Fibroblast of the aortic adventitia (primary cell): ENCODE results near the gene MYBPC3. TPM values are rescaled to one million over a fixed set of nuclear protein-coding genes. Genes with fewer than 3 reads are reported as not detected.
A peak's percentile ranks its signal among the peaks of the same experiment; 100 is the strongest.

Experiments used
- DNase-seq: peaks from one replicate; pipeline ENCODE4 v3.0.0-alpha.2; 2010; ENCODE audit warnings: low read depth
- H3K4me3 ChIP-seq: 2 replicates; pipeline ENCODE4 v1.5.1; 2011; ENCODE audit warnings: low read depth, mild to moderate bottlenecking, control low read depth, low read length, moderate library complexity
- total RNA-seq: library from RNA; depleted of rRNA; stranded (reverse); fragments of >200 nt; gene quantifications from 2 replicates; pipeline ENCODE4 v1.2.3, GENCODE V29; 2012; ENCODE audit warnings: low replicate concordance
- TF ChIP-seq, protein P1 (sequence below): IDR thresholded peaks from 2 replicates; pipeline ENCODE4 v1.5.1; 2011; ENCODE audit warnings: mild to moderate bottlenecking, low read length, control low read depth, inconsistent platforms; ENCODE audit not compliant: insufficient read depth

MYBPC3 gene
- total RNA-seq, 1 donor = not detected

DNA sequence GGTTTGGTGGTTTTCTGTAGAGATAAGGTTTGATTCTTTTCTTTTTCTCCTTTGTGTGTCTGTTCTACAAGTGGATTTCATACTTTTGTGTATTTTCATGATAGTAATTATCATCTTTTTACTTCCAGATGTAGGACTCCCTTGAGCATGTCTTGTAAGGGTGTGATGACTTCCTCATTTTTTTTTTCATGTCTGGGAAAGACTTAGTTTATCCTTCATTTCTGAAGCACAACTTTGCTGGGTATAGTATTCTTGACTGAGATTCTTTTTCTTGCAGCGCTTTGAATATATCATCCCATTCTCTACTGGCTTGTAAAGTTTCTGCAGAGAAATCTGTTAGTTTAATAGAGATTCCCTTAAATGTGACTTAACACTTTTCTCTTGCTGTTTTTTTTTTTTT, 49.6 kb downstream of the MYBPC3 start:
- no peak for DNase-seq
- TF ChIP-seq, protein P1, sequence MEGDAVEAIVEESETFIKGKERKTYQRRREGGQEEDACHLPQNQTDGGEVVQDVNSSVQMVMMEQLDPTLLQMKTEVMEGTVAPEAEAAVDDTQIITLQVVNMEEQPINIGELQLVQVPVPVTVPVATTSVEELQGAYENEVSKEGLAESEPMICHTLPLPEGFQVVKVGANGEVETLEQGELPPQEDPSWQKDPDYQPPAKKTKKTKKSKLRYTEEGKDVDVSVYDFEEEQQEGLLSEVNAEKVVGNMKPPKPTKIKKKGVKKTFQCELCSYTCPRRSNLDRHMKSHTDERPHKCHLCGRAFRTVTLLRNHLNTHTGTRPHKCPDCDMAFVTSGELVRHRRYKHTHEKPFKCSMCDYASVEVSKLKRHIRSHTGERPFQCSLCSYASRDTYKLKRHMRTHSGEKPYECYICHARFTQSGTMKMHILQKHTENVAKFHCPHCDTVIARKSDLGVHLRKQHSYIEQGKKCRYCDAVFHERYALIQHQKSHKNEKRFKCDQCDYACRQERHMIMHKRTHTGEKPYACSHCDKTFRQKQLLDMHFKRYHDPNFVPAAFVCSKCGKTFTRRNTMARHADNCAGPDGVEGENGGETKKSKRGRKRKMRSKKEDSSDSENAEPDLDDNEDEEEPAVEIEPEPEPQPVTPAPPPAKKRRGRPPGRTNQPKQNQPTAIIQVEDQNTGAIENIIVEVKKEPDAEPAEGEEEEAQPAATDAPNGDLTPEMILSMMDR = no peak
- no peak overlapping the region for H3K4me3 ChIP-seq

DNA sequence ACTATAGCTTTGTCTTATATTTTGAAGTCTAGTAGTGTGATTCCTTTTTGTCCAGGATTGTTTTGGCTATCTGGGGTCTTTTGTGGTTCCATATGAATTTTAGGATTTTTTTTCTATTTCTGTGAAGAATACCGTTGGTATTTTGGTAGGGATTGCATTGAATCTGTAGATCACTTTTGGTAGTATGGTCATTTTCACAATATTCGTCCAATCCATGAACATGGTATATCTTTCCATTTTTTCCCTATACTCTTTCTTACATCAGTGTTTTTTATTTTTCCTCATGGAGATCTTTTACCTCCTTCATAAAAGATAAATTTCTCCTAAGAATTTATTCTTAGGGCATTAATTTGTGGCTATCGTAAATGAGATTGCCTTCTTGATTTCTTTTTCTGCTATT, 53.4 kb downstream of the MYBPC3 start:
- DNase-seq = no peak
- no peak overlapping the region for H3K4me3 ChIP-seq
- TF ChIP-seq, protein P1 = no peak

DNA sequence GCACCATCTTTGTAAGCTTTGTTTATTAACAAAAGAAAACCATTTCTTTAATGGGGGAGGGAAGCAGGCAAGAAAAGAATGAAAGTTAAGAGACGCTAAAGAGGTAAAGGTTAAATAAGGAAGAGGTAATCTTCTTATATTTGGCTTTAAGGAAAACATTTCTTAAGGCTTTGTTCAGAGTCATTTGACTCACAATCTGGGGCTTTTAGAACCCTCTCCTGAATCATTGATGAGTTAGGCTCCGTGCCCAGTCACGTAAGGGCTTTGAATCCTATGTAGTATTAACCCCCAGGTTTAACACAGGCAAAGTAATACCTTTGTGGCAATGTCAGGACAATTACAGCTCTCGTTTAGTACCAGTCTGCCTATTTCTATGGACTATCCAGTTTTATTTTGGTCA, 56.5 kb downstream of the MYBPC3 start:
- DNase-seq = peak; percentile 13
- TF ChIP-seq, protein P1 = no peak

DNA sequence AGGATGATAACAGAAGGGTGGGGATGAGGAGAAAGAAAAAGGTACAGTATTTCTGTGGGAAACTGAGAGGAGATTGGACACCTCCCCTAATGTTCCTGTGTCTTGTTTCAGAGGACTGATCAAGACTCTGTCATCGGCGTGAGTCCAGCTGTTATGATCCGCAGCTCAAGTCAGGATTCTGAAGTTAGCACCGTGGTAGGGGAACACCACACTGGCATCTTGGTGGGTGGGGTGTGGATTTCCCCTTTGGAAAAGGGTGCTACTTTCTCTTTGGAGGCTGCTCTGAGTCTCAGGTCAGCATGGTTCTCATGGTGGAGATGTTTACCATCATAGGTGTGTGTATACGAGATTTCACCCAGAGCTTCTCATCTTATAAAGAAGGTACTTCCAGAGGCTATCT, 57.1 kb downstream of the MYBPC3 start:
- TF ChIP-seq, protein P1 = no peak
- no peak overlapping the region for H3K4me3 ChIP-seq
- no peak for DNase-seq

More for the DNA sequence above, 56.5 kb downstream of the MYBPC3 start:
- no peak overlapping the region for H3K4me3 ChIP-seq

DNA sequence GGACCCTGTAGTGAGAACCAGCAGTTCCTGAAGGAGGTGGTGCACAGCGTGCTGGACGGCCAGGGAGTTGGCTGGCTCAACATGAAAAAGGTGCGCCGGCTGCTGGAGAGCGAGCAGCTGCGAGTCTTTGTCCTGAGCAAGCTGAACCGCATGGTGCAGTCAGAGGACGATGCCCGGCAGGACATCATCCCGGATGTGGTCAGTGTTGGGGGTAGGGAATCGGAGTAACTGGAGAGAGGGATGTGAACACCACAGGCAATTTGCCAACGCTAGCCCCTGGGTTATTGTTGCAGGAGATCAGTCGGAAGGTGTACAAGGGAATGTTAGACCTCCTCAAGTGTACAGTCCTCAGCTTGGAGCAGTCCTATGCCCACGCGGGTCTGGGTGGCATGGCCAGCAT, 62.6 kb downstream of the MYBPC3 start:
- TF ChIP-seq, protein P1 = no peak
- H3K4me3 ChIP-seq = no peak overlapping the region
- no peak for DNase-seq

DNA sequence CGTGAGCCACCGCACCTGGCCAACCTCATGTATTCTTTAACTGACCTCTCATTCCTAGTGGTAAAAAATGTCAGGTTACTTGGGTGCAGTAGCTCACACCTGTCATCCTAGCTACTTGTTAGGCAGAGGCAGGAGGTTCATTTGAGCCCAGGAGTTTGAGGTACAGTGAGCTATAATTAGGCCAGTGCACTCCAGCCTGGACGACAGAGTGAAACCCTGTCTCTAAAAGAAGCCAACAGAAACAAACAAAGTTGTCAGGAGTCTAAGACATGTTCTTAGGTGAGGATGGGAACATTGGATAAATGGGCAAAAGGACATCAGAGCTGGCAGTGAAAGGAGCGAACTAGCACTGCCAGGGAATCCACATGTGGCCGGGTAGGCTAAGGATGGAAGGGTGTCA, 64.4 kb downstream of the MYBPC3 start:
- no peak overlapping the region for H3K4me3 ChIP-seq
- TF ChIP-seq, protein P1 = no peak
- DNase-seq = no peak
